HG03439 (cell line): ENCODE results near the gene SPATA16.

Source experiments
- ATAC-seq: cut with Tn5 transposase; IDR thresholded peaks from one replicate; pipeline ENCODE4 v1.9.1; 2021; ENCODE audit warnings: mild to moderate bottlenecking, moderate library complexity; ENCODE audit not compliant: unreplicated experiment

Gene SPATA16

GRCh38 chr3:172840913-172841312 is 300.1 kb downstream of the SPATA16 start:
- no peak for ATAC-seq

DNA sequence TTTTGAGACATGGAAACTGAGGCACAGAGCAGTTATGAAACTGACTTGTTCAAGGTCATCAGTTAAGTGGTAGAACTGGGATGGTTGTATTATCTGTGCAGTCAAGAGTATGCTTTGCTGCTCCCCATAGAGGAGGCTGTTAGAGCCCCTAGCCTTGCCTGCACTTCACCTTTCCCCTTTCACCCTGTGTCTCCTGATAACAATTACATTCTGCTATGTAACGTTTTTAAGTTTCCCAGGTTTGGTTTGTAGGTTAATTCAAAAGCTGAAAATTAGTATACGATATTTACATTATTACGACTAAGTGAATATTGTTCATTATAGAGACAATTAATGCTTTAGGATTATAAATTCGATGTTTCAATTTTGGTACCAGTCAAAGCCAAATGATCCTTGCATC is 300.6 kb downstream of the SPATA16 start:
- no peak for ATAC-seq

DNA sequence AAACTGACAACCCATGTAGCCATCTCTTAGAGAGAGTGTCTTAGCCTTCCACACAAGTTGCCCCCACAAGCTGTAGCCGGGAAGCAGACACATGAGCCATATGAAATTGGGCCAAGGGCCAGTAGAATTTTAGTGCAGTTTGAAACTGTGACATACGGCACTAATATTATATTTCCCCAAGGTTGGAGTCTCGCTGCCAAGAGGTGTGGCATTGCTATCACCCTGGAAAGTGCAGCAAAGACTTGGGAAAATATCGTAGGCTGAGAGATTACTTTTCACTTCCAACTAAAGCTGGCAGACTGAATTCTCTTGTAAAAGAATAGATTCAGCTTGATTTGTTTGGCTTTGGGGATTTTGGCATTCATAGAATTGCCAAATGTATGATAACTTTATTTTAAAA is 301.4 kb downstream of the SPATA16 start:
- ATAC-seq: no peak
